Suprapubic skin (tissue), 4 donors: ENCODE measurements around the gene PEDS1. TPM values are rescaled to one million over a fixed set of nuclear protein-coding genes. Genes with fewer than 3 reads are reported as not detected.

Experiments
- DNase-seq, 2 donors: peaks; one replicate each; pipeline ENCODE4 v3.0.0-alpha.2; 2019; ENCODE audit warnings: low spot score in 2 of 2
- H3K27ac ChIP-seq: fragments of 200-600 bp; sonication (generic); one replicate; pipeline ENCODE4 v1.5.1; 2019
- H3K27me3 ChIP-seq: fragments of 200-600 bp; sonication (generic); one replicate; pipeline ENCODE4 v1.5.1; 2019
- H3K36me3 ChIP-seq: fragments of 200-600 bp; sonication (generic); one replicate; pipeline ENCODE4 v1.5.1; 2019
- H3K4me1 ChIP-seq: fragments of 200-600 bp; sonication (generic); one replicate; pipeline ENCODE4 v1.5.1; 2019
- H3K4me3 ChIP-seq: fragments of 200-600 bp; sonication (generic); one replicate; pipeline ENCODE4 v1.5.1; 2019; ENCODE audit warnings: mild to moderate bottlenecking
- H3K9me3 ChIP-seq: fragments of 200-600 bp; sonication (generic); one replicate; pipeline ENCODE4 v1.5.1; 2019
- CTCF ChIP-seq, 2 donors: fragments of 200-600 bp in 1 of 2; fragments of 450-650 bp in 1 of 2; sonication (generic) in 1 of 2; IDR thresholded peaks; one replicate each; pipeline ENCODE4 v1.5.1; 2016 to 2019; ENCODE audit warnings: antibody characterized with exemption in 2 of 2, mild to moderate bottlenecking in 1 of 2, moderate library complexity in 1 of 2
- EP300 ChIP-seq: sonication (generic); formaldehyde crosslinking; IDR thresholded peaks from one replicate; pipeline ENCODE4 v1.6.1; 2017; ENCODE audit warnings: antibody characterized with exemption
- POLR2A ChIP-seq, 2 donors: fragments of 450-650 bp; IDR thresholded peaks; one replicate each; pipeline ENCODE4 v1.6.1; 2017; ENCODE audit warnings: antibody characterized with exemption in 2 of 2, mild to moderate bottlenecking in 2 of 2, moderate library complexity in 2 of 2
- POLR2AphosphoS5 ChIP-seq, 3 donors: sonication (generic); formaldehyde crosslinking; IDR thresholded peaks; one replicate each; pipeline ENCODE4 v1.6.1; 2017; ENCODE audit warnings: antibody characterized with exemption in 3 of 3
- WGBS: methylation state at CpG from one replicate; pipeline ENCODE4 v1.1.5; 2018; 5-methylcytosine and 5-hydroxymethylcytosine counted together
- total RNA-seq, 4 donors: library from RNA; depleted of rRNA; stranded (reverse); fragments of >200 nt; gene quantifications; one replicate each; pipeline ENCODE4 v1.1.0, GENCODE V29; 2016

The PEDS1 gene
- total RNA-seq, 4 donors from 2014 or later = 30.5 to 82.2 (median 57.3) TPM

GRCh38 chr20:50128520-50128905 is 25.0 kb downstream of the PEDS1 start:
- no peaks in the 10 kb centered on the region for H3K9me3 ChIP-seq
- DNase-seq = no peak
- no peak for TF ChIP-seq CTCF (IDR thresholded peaks at IDR 0.05)
- no peak for TF ChIP-seq POLR2A (IDR thresholded peaks at IDR 0.05)
- no peak for TF ChIP-seq POLR2AphosphoS5 (IDR thresholded peaks at IDR 0.05)
- no peak for TF ChIP-seq EP300
- no peak overlapping the region for H3K27ac ChIP-seq
- no peak overlapping the region for H3K4me3 ChIP-seq
- H3K4me1 ChIP-seq = peaks cover 19% of the 10 kb centered on the region
- peaks cover 73% of the 10 kb centered on the region for H3K36me3 ChIP-seq
- WGBS = 86% methylated on average over 8 of the region's 8 CpGs
- H3K27me3 ChIP-seq = no peaks in the 10 kb centered on the region

- no peak for DNase-seq
- Histone ChIP-seq H3K27ac (no peak overlapping the region), H3K9me3 (no peaks in the 10 kb centered on the region), H3K4me1 (peaks cover 14% of the 10 kb centered on the region), H3K27me3 (no peaks in the 10 kb centered on the region), H3K36me3 (peaks cover 72% of the 10 kb centered on the region), H3K4me3 (no peak overlapping the region)
- TF ChIP-seq POLR2AphosphoS5 (IDR thresholded peaks at IDR 0.05) (no peak), CTCF (IDR thresholded peaks at IDR 0.05) (no peak), EP300 (no peak), POLR2A (IDR thresholded peaks at IDR 0.05) (no peak)
- 92% methylated on average over 26 of the region's 28 CpGs for WGBS
Measured at GRCh38 chr20:50127587-50128519, 25.7 kb downstream of the PEDS1 start.

- H3K36me3 ChIP-seq = peaks cover 72% of the 10 kb centered on the region
- H3K4me3 ChIP-seq = no peak overlapping the region
- no peak overlapping the region for H3K27ac ChIP-seq
- H3K9me3 ChIP-seq = no peaks in the 10 kb centered on the region
- H3K27me3 ChIP-seq = no peaks in the 10 kb centered on the region
- TF ChIP-seq EP300 (no peak), POLR2AphosphoS5 (IDR thresholded peaks at IDR 0.05) (no peak), CTCF (IDR thresholded peaks at IDR 0.05) (no peak), POLR2A (IDR thresholded peaks at IDR 0.05) (no peak)
- no peak for DNase-seq
- 46% methylated on average over 4 of the region's 4 CpGs for WGBS
- peaks cover 14% of the 10 kb centered on the region for H3K4me1 ChIP-seq
Measured at GRCh38 chr20:50126662-50127061, 26.9 kb downstream of the PEDS1 start.

GRCh38 chr20:50125279-50125678 is 28.2 kb downstream of the PEDS1 start:
- H3K4me1 ChIP-seq = peaks cover 23% of the 10 kb centered on the region
- no peak for TF ChIP-seq POLR2AphosphoS5 (IDR thresholded peaks at IDR 0.05)
- 95% methylated on average over 3 of the region's 3 CpGs for WGBS
- peaks cover 70% of the 10 kb centered on the region for H3K36me3 ChIP-seq
- H3K27me3 ChIP-seq = no peaks in the 10 kb centered on the region
- H3K27ac ChIP-seq = no peak overlapping the region
- no peak overlapping the region for H3K4me3 ChIP-seq
- H3K9me3 ChIP-seq = no peaks in the 10 kb centered on the region
- no peak for DNase-seq

- TF ChIP-seq EP300 (no peak), CTCF (IDR thresholded peaks at IDR 0.05) (no peak), POLR2AphosphoS5 (IDR thresholded peaks at IDR 0.05) (no peak), POLR2A (IDR thresholded peaks at IDR 0.05) (no peak)
- Histone ChIP-seq H3K4me1 (peaks cover 18% of the 10 kb centered on the region), H3K4me3 (no peak overlapping the region), H3K9me3 (no peaks in the 10 kb centered on the region), H3K27ac (no peak overlapping the region), H3K27me3 (no peaks in the 10 kb centered on the region), H3K36me3 (peaks cover 62% of the 10 kb centered on the region)
- DNase-seq = no peak
- 97% methylated on average over 9 of the region's 9 CpGs for WGBS
Measured at GRCh38 chr20:50124496-50124895, 29.0 kb downstream of the PEDS1 start.
